Ammon's horn (tissue), 1 donor: Measurements from ENCODE around the gene CAPS.

Source experiments
- DNase-seq: peaks from one replicate; pipeline ENCODE4 v3.0.0-alpha.2; 2016; ENCODE audit warnings: low spot score

Gene CAPS

DNA sequence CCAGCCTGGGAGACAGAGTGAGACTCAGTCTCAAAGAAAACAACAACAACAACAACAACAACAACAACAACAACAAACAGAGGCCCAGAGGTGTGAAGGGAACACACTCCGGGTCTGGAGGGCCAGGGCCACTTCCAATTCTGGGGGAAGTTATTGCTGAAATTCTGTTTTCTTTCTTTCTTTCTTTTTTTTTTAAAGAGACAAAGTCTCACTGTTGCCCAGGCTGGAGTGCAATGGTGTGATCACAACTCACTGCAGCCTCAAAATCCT lies 3.5 kb upstream of the CAPS start:
- no peak for DNase-seq

DNA sequence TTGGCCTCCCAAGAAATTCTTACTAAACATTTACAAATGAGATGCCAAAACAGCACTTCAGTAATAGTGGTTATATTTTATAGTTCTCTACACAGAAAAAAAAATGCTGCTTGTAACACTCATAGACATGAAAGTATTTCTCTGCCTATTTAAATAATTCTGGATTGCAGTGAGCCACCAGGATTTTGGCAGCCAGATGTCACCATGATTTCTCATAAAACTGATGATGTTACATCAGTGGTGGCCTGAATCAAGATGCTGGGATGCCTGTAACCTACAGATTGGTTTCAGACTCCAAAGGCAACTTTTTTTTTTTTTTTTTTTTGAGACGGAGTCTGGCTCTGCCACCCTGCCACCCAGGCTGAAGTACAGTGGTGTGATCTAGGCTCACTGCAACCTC lies 2.7 kb upstream of the CAPS start:
- DNase-seq: no peak

DNA sequence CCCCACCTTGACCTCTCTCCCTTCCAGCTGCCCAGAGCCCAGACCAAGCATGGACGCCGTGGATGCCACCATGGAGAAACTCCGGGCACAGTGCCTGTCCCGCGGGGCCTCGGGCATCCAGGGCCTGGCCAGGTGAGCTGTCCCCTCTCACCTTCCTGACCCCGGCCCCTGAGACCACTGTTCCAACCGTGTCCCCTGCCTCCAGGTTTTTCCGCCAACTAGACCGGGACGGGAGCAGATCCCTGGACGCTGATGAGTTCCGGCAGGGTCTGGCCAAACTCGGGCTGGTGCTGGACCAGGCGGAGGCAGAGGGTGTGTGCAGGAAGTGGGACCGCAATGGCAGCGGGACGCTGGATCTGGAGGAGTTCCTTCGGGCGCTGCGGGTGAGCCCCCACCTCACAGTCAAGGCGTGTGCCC lies 312 bp downstream of the CAPS start:
- no peak for DNase-seq

DNA sequence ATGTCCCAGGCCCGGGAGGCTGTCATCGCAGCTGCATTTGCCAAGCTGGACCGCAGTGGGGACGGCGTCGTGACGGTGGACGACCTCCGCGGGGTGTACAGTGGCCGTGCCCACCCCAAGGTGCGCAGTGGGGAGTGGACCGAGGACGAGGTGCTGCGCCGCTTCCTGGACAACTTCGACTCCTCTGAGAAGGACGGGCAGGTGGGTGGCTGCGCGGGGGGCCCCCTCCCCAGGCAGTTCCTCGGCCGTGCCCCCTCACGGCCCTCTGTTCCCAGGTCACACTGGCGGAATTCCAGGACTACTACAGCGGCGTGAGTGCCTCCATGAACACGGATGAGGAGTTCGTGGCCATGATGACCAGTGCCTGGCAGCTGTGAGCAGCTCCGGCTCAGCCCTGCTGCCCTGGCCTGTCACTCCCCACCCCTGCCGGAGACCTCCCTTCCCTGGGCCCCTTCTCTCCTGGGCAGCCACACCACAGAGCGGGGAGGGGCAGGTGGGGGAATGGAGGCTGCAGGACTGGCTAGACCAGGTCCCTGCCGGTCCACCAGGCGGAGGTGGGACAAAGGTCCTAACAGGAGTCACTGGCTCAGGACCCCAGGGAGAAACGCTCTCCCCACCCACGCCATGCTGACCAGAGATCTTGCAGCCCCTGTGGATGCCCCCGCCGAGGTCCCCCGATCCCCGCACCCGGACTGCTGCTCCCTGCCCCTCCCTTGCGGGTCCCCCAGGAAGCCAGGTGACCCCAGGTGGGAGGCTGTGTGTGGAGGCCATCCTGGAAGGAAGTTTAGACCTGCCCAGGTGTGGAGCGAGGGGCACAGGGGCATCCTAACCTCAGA lies 1.1 kb downstream of the CAPS start:
- no peak for DNase-seq

DNA sequence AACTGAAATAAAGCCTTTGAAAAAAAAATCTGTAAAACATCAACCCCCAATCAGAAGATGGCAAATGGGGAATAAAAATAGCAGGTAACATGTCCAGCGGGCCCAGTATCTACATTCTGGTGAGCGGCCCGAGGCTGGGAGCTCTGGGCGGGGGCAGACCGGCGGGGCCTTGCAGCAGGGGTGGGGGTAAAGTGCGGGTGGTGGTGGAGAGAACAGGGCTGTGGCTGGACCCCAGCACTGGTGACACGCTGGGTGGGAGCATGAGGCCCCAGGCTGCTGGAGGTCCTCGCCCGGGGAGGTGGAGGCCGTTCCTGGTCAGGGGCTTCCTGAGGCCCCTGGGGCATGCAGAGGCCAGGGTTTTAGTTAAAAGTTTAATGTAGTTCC lies 1.7 kb downstream of the CAPS start:
- no peak for DNase-seq

DNA sequence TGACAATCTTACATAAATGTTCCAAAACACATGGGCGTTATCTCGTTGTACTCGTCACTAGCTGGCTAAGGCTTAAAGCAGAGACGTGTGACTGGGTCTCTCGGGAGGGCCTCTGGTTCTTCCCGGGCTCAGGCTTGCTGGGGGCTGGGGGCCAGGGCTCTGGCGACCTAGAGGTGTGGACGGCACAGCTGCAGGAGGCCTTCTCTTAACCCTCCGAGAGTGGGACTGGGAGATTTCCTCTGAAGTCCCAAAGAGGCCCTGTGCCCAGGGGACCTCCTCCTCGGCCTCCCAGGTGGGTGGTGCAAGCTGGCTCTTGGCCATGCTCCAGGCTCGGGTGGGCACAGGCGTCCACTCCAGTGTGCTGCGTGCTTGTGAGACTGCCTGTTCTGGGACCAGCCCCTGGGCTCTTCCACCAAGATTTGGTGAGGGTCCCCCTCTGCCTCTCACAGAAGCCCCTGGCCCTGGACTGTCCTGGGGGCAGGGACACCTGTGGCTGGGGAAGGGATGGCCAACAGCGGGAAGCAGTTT lies 2.2 kb downstream of the CAPS start:
- DNase-seq: no peak

DNA sequence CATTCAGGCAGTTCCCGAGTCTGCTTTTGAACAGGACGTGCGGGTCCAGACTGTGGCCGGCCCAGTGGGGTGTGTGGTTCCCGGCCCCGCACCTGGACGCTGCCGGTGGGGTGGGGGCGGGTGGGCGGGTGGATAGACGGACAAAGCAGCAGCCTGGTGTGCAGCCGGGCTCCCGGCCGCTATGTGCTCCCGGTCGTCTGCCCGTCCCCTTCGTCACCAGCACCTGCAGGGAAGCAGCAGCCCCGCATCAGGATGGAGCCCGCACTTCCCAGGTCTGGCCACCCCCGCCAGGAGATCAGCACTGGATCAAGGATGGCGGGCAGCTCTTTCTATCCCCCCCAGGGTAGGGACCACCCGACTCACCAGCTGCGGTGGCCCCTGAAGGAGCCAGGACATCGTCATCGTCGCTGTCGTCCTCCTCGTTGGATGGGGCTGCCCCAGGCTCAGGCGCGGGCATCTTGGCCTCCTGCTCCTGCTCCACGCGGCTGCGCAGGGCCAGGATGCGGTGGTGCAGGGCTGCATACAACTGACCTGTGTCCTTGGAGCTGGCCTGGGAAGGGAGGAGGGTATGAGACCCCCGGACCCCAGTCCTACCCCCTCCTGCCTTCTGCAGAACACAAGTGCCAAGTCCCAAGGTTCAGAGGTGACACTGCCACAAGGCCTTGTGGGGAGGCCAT lies 3.5 kb downstream of the CAPS start:
- no peak for DNase-seq

DNA sequence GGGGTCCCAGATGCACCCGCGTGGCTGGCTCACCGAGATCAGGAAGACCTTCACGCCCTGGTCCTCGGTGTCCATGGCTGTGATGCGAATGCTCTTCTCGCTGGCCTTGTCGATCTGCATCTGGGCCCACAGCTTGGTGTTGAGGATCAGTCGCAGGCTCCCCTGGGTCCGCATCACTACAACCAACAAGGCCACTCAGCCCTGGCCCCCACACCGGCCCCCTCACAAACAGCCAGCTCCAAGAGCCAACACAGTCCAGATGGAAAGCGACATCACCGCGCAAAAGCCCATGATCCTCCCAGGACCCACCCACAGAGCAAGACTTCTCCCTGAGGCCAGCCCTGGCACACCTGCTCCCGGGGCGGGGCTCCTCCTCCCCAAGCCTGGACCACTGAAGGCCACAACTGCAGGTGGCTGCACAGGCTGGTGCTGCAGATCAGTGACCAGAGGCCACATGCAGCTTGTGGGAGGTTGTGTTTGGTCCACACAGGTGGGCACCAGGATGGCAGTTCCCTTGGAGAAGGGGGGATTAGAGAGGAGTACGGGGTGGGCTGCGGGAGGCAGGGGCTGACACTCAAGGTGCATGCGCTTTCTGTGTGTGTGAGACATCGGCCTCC lies 4.5 kb downstream of the CAPS start:
- DNase-seq: no peak

DNA sequence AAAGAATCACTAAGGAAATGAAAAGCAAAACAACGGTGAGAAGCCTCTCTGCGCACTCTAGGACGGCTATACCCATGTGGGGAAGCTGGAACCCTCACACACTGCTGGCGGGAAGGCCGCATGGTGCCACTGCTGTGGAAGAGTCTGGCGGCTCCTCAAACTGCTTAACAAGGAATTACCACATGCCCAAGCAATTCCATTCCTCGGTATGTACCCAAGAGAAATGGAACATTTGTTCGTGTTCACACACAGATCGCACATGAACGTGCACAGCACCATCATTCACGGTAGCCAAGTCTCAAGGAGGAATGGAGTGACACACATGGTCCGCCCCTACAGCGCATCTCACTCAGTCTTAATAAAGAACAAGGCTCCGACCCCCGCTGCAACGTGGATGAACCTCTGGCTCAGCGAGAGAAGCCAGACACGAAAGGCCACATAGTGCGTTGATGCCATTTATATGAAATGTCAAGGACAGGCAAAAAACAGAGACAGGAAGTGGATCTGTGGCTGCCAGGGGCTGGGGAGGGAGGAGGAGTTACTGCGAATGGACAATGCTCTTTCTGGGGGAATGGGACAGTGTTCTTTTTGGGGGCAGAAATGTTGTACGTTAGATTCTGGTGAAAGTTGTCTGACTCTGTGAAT lies 7.6 kb downstream of the CAPS start:
- no peak for DNase-seq

DNA sequence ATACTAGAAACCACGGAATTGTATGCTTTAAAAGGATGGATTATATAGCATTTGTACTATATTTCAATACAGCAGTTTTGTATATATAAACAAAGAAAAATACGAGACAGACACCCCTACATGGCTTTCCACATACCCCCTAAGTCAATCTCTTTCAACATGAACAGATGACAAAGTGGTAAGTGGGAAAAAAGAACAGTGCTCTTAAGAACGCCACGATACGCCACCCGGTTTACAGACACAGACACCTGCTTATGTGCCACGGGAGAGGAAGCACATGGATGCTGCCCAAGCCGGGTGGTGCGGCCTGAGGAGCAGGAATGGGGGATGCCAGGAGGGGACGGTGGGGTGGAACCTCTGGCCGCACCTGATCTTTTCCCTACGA lies 8.1 kb downstream of the CAPS start:
- DNase-seq: no peak

DNA sequence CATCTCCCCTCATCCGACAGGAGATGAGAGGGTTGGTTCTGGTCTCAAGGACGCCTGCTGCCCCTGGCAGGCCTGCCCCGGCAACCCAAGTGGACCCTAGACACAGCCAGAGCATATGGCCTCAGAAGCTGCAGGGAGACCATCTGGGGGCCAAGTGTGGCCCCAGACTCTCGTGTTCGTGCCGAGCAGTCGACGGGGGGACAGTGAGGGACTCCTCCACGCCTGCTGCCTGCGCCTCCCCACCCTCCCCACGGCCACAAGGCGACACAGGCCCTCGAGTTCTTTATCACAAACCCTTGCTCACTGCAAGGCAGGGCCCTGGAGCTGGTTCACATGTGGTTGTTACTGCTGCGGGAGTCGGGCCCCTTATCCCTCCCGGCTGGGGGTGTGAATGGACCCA lies 9.3 kb downstream of the CAPS start:
- DNase-seq: no peak

DNA sequence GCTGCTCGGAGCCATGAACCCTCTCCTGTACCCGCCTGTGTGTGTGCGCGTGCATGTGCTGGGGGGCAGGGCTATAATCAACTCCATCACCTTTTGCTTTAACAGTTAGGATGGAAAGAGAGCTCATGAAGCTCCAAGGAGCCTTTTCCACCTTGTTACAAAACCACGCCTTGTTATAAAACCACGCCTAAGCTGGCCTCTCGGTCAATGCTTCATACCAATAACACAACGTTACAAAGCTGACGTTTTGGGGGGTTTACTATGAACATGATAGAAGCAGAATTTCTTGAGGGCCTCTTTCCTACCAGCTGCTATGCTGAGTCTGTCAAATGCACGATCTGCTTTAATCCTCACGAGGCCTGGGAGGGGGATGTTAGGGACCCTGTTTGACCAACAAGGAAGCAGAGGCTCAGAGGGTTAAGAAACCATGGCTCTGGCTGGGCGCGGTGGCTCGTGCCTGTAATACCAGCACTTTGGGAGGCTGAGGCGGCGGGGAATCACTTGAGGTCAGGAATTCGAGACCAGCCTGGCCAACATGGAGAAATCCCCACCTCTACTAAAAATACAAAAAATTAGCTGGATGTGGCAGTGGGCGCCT lies 11.9 kb downstream of the CAPS start:
- DNase-seq: no peak

DNA sequence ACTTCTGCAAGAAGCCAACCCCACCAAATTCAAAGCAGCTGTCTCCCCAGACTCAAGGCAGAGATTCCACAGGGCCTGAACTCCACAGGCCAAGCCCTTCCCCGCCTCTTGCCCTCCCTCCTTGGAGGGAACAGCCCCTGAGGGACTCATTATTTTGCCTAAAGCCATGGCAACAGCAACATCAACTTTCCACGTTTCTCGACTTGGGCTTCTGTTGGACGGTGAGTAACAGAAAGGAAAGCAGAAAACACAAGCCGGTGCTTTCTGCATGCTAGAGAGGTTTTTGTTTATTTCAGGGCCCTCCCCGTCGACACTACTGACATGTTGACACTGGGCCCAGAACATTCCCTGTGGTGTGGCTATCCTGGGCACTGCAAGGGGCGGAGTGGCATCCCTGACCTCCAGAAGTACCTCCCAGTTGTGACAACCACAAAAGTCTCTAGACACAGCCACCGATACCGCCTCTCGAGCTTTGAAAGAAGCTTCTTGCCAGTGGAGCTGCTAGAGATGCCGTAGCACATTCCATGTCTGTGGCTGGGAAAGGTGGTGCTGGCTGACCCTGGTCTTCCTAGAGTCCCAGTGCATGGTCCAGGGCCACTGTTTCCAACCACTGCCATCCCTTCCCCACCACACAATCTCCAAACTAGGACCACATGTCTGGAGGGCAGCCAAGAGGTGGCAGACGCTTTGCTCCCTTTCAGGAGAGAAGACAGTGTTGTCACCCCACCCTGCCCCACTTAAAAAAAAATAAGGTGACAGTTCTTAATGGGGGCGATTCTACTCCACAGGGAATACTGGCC lies 12.8 kb downstream of the CAPS start:
- DNase-seq: no peak

DNA sequence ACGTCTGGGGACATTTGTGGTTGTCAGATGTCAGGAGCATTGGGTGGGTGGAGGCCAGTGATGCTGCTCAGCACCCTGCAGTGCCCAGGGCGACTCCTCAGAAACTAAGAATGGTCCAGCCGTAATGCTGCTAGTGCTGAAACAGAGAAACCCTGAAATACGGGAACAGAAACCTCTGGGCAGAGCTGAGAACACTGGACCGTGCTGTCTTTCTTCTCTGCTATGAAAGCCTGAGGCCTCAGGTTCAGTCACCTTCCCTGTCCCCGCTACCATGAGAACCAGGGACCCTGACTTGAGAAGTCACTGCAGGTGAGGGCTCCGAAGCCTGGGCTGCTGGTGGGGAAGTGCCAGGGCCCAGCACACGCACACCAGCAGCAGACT lies 13.4 kb downstream of the CAPS start:
- DNase-seq: no peak

DNA sequence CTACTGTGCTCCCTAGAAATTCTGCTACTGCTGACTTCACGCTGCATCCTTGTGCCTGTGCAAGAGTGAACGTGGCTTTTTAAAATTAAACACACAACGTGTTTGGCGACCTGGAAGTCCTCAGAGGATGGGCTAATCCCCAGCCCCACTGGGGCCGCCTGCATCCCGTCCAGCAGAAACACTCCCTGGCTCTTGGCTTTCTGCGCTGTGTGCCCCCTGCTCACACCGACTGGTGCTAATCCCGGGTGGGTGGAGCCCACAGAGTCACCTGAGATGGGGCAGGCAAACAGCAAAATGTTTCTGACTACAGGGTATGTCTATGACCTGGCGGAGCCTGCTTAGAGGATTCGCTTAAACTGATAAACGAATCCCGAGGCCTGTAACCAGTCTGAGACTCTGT lies 15.1 kb downstream of the CAPS start:
- DNase-seq: no peak

DNA sequence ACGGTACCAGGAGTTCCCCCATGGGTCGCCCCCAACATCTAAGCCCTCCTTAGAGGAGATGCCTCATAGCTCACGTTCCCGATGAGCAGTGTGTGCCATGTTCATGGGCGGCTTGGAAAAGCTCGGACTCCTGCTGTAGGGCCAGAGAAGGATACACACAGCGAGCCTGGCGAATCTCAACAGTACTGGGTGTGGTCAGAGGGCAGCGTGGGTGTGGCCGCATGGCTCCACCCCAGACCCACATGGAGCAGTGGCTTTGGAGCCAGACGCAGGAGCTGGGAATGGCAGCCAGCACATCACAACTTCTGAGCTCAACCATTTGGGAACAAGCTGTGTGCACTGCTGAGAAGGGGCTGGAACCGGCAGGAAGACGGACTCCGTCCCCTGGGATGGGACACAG lies 15.6 kb downstream of the CAPS start:
- no peak for DNase-seq

DNA sequence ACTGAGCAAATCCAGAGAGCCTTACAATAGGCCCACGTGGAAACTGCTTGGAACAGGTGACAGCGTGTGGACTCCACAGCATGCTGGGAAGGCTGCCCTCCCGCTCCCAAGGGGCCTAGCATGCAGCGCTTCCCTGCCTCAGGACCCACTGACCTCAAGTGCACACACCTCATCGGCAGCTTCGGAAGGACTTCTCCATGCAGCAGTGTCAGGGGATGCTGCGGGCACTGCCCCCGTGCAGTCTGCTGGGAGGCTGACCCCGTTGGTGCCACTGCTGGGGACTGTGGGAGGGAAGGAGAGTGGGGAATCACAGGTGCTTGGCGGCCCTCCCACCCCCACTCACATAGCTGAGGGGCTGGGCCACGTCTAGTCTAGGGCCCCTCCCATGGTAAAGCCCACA lies 17.2 kb downstream of the CAPS start:
- no peak for DNase-seq

DNA sequence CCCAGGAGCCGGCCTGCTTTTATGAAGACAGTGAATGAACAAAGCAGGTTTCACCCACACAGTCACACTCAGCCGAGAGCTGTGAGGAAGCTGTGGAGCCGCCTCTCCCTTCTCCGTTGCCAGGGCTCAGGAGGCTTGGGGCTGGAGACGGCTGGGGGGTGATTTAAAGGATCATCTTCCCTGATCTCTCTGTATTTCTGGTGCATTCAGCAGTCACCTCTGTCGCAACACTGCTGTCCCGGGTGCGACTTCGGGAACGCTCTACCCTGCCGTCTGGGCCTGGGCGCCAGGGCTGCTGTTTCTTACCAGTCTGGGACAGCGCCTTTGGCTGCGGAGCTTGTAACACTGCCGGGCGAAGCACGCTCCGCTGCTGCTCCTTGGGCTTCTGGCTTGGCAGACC lies 18.1 kb downstream of the CAPS start:
- peak; percentile 56 for DNase-seq

DNA sequence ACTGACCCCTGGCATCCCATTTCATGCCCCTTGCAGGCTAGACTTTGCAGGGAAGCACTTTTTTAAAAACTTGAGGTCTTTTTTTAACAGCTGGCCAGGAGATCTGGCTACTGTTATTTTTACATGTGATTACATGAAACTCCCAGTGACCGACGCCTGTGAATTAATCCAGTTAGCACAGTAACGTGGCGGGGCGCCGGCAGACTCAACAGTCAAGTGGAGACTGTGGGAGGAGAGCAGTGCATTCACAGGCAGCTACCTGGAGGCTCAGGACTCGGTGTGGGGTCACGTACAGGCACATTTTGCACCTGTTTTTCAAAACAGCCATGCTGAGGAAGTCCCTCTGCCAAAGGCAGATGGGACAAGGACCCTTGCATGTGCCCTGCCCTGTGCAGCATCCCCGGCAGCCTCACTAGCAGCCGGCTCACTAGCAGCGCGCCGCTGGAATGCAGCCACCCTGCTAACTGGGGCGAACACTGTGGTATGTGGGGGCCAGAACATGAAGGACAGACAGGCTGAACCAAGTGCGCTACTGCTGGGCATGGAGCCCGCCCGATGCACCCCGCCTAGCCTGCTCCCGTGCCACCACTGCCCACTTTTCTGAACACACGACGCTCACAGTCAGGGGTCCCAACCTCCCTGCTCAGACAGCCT lies 18.7 kb downstream of the CAPS start:
- no peak for DNase-seq

DNA sequence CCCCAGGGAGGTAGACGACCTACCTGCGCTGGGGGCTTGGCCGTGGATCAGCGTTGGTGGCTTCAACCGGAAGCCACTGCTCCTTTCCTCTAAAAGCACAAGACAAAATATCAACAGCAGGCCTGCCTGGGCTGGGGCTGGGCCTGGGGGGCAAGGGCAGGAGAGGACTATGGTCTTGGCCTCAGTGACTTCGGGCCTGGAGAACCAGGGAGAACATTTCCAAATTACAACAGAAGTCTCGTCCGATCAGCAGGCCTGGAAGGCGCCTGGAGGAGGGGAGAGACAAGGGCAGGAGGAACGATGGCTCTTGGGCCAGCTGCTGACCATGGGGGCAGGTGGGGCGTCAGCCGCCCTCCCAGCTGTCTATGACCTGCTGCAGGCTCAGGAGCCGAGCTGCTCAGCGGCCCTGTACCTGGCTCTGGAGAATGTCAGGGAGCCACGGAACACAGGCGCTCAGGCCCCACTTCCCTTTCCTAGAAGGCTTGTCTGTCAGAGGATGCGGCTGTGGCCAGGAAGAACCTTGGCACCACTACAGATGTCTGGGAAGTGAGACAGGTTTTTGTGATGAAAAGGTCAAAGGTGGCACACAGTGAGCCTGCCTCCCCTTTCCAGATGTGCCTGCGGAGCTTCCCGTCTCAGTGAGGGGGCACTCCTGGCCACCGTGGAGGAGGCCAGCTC lies 19.5 kb downstream of the CAPS start:
- no peak for DNase-seq

DNA sequence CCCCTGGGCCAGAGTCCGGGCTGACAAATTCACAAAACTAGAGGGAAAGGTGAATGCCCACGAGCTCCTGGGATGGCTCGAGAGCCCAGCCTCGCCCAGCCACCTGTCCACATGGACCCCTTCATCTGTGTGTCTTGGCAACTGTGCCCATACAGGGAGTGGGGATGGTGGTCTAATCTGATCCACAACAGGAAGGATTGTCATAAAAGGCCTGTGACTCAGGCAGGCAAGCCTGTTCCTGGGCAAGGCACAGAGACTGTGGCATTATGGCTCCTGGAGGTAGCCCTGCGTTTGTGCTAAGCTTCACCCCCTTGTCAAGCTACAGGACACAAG lies 20.0 kb downstream of the CAPS start:
- no peak for DNase-seq
